Thoracic aorta (tissue), 2 donors: ENCODE data around the gene TAF1D. TPM values are rescaled to one million over a fixed set of nuclear protein-coding genes. Genes with fewer than 3 reads are reported as not detected.

Experiments
- ATAC-seq: fragments of 150-250 bp; one replicate; pipeline ENCODE4 v1.8.0; 2017; ENCODE audit warnings: low read depth; ENCODE audit not compliant: insufficient number of reproducible peaks, low FRiP score
- DNase-seq: peaks from one replicate; pipeline ENCODE4 v3.0.0-alpha.2; 2020; ENCODE audit warnings: low spot score
- H3K27ac ChIP-seq, 2 donors: fragments of 200-600 bp; sonication (generic); 1 replicate in 1 of 2; 2 replicates in 1 of 2; pipeline ENCODE4 v1.5.1; 2016; ENCODE audit warnings: mild to moderate bottlenecking in 2 of 2, moderate library complexity in 2 of 2
- H3K27me3 ChIP-seq: fragments of 200-600 bp; sonication (generic); replicated peaks from 2 replicates; pipeline ENCODE4 v1.6.0; 2016; ENCODE audit warnings: mild to moderate bottlenecking; ENCODE audit not compliant: insufficient read depth
- H3K36me3 ChIP-seq: fragments of 200-600 bp; sonication (generic); one replicate; pipeline ENCODE4 v1.5.1; 2016
- H3K4me1 ChIP-seq, 2 donors: fragments of 200-600 bp; sonication (generic); 1 replicate in 1 of 2; 2 replicates in 1 of 2; pipeline versions ENCODE4 v1.5.1 to v1.6.0; 2016; ENCODE audit warnings: low read depth in 2 of 2, mild to moderate bottlenecking in 1 of 2; ENCODE audit not compliant: control insufficient read depth in 1 of 2
- H3K4me3 ChIP-seq: fragments of 200-600 bp; sonication (generic); 2 replicates; pipeline ENCODE4 v1.5.1; 2016; ENCODE audit warnings: mild to moderate bottlenecking
- H3K9me3 ChIP-seq: fragments of 200-600 bp; sonication (generic); 2 replicates; pipeline ENCODE4 v1.5.1; 2016
- CTCF ChIP-seq: fragments of 200-600 bp; sonication (generic); IDR thresholded peaks from one replicate; pipeline ENCODE4 v1.5.1; 2019; ENCODE audit warnings: antibody characterized with exemption
- total RNA-seq, 2 donors: library from RNA; depleted of rRNA; stranded (reverse); fragments of >200 nt; gene quantifications; one replicate each; pipeline versions ENCODE4 v1.1.0 to v1.2.3, GENCODE V29; 2016

Gene TAF1D
- total RNA-seq, 2 donors from 2014 or later: 99.4 to 231 TPM

- Histone ChIP-seq H3K27me3 (no peaks in the 10 kb centered on the region), H3K27ac (no peak overlapping the region), H3K9me3 (no peaks in the 10 kb centered on the region), H3K36me3 (peaks cover 37% of the 10 kb centered on the region), H3K4me1 (no peaks in the 10 kb centered on the region), H3K4me3 (no peak overlapping the region)
- TF ChIP-seq CTCF: no peak
- no peak for DNase-seq
- ATAC-seq: no peak
Measured at GRCh38 chr11:93757924-93758865, 16.9 kb upstream of the TAF1D start.

GRCh38 chr11:93757301-93757700, 16.0 kb upstream of the TAF1D start:
- ATAC-seq: no peak
- no peaks in the 10 kb centered on the region for H3K4me1 ChIP-seq
- H3K27ac ChIP-seq: no peak overlapping the region
- no peak for DNase-seq
- H3K36me3 ChIP-seq: peaks cover 37% of the 10 kb centered on the region
- no peaks in the 10 kb centered on the region for H3K27me3 ChIP-seq
- H3K4me3 ChIP-seq: no peak overlapping the region
- TF ChIP-seq CTCF: no peak
- no peaks in the 10 kb centered on the region for H3K9me3 ChIP-seq

- no peak for TF ChIP-seq CTCF
- no peaks in the 10 kb centered on the region for H3K27me3 ChIP-seq
- no peaks in the 10 kb centered on the region for H3K4me1 ChIP-seq
- no peak for ATAC-seq
- no peak overlapping the region for H3K27ac ChIP-seq
- peaks cover 37% of the 10 kb centered on the region for H3K36me3 ChIP-seq
- DNase-seq: no peak
- H3K4me3 ChIP-seq: no peak overlapping the region
- no peaks in the 10 kb centered on the region for H3K9me3 ChIP-seq
Measured at GRCh38 chr11:93756748-93757147, 15.5 kb upstream of the TAF1D start.

GRCh38 chr11:93753241-93753640, 11.9 kb upstream of the TAF1D start:
- H3K4me1 ChIP-seq: no peaks in the 10 kb centered on the region
- TF ChIP-seq CTCF: no peak
- H3K36me3 ChIP-seq: peaks cover 19% of the 10 kb centered on the region
- no peak overlapping the region for H3K27ac ChIP-seq
- no peaks in the 10 kb centered on the region for H3K9me3 ChIP-seq
- no peak overlapping the region for H3K4me3 ChIP-seq
- DNase-seq (no peak), ATAC-seq (no peak)
- H3K27me3 ChIP-seq: no peaks in the 10 kb centered on the region

GRCh38 chr11:93751001-93751400, 9.7 kb upstream of the TAF1D start:
- no peak for ATAC-seq
- Histone ChIP-seq H3K27me3 (no peaks in the 10 kb centered on the region), H3K9me3 (no peaks in the 10 kb centered on the region), H3K4me1 (peaks cover 4% of the 10 kb centered on the region in 2 donors), H3K4me3 (no peak overlapping the region), H3K27ac (no peak overlapping the region), H3K36me3 (peaks cover 6% of the 10 kb centered on the region)
- no peak for TF ChIP-seq CTCF
- DNase-seq: no peak
